HEK293 (cell line): ENCODE data around the gene NABP2.

Experiments used
- CTCF ChIA-PET: fragments of 350-600 bp; formaldehyde crosslinking; extraction: SDS; loops from one replicate; lab custom pipeline; 2021; ENCODE audit warnings: antibody characterized with exemption; lab: Yijun Ruan, JAX
- POLR2A ChIA-PET: fragments of 300-600 bp; formaldehyde crosslinking; extraction: SDS; loops from one replicate; lab custom pipeline; 2020; ENCODE audit warnings: antibody characterized with exemption, inconsistent platforms; lab: Yijun Ruan, JAX
- H3K27ac ChIP-seq: fragments of 200-500 bp; sonication (Bioruptor generic); 2 replicates; pipeline ENCODE4 v1.5.1; 2014; ENCODE audit warnings: low read depth, low read length, control low read depth, inconsistent platforms; ENCODE audit errors: extremely low read depth
- H3K36me3 ChIP-seq, 2 experiments: fragments of 200-500 bp in 1 of 2; sonication (Bioruptor generic) in 1 of 2; 1 replicate in 1 of 2; 2 replicates in 1 of 2; pipeline ENCODE4 v1.5.1; 2014 to 2017; ENCODE audit warnings: inconsistent platforms in 2 of 2, low read length in 2 of 2; ENCODE audit not compliant: control insufficient read depth in 2 of 2, insufficient read depth in 1 of 2
- H3K4me1 ChIP-seq: fragments of 200-500 bp; sonication (Bioruptor generic); 2 replicates; pipeline ENCODE4 v1.5.1; 2014; ENCODE audit warnings: mild to moderate bottlenecking, low read length, inconsistent platforms; ENCODE audit not compliant: control insufficient read depth, insufficient read depth
- H3K4me3 ChIP-seq: 2 replicates; pipeline ENCODE4 v1.5.1; 2011; ENCODE audit warnings: low read depth, mild to moderate bottlenecking, control low read depth, low read length, moderate library complexity
- H3K9me3 ChIP-seq: fragments of 200-500 bp; sonication (Bioruptor generic); 2 replicates; pipeline ENCODE4 v1.5.1; 2014; ENCODE audit warnings: low read depth, low read length, inconsistent platforms; ENCODE audit not compliant: control insufficient read depth, insufficient read depth
- AEBP2 ChIP-seq: fragments of 450-650 bp; formaldehyde crosslinking; IDR thresholded peaks from 2 replicates; pipeline ENCODE4 v1.5.1; 2016; ENCODE audit warnings: missing biosample characterization, missing genetic modification characterization, borderline replicate concordance
- EGR2 ChIP-seq: fragments of 450-650 bp; formaldehyde crosslinking; IDR thresholded peaks from 2 replicates; pipeline ENCODE4 v1.5.1; 2016; ENCODE audit warnings: low read depth, missing biosample characterization, missing genetic modification characterization
- FEZF1 ChIP-seq: fragments of 450-650 bp; formaldehyde crosslinking; IDR thresholded peaks from 2 replicates; pipeline ENCODE4 v1.5.1; 2016; ENCODE audit warnings: missing biosample characterization, missing genetic modification characterization
- GLI2 ChIP-seq: fragments of 450-650 bp; formaldehyde crosslinking; IDR thresholded peaks from 2 replicates; pipeline ENCODE4; 2017; ENCODE audit warnings: missing biosample characterization, missing genetic modification characterization, low read depth, borderline replicate concordance
- GLIS2 ChIP-seq: fragments of 450-650 bp; formaldehyde crosslinking; IDR thresholded peaks from 2 replicates; pipeline ENCODE4 v1.5.1; 2016; ENCODE audit warnings: missing biosample characterization, missing genetic modification characterization
- WT1 ChIP-seq: fragments of 450-650 bp; formaldehyde crosslinking; IDR thresholded peaks from 2 replicates; pipeline ENCODE4 v1.5.1; 2016; ENCODE audit warnings: missing biosample characterization, missing genetic modification characterization
- ZBTB17 ChIP-seq: fragments of 450-650 bp; formaldehyde crosslinking; IDR thresholded peaks from 2 replicates; pipeline ENCODE4 v1.5.1; 2016; ENCODE audit warnings: missing biosample characterization, missing genetic modification characterization
- ZBTB20 ChIP-seq: fragments of 450-650 bp; formaldehyde crosslinking; IDR thresholded peaks from 2 replicates; pipeline ENCODE4 v1.5.1; 2016; ENCODE audit warnings: missing biosample characterization, missing genetic modification characterization
- ZFHX2 ChIP-seq: fragments of 450-650 bp; formaldehyde crosslinking; conservative IDR thresholded peaks from 2 replicates; pipeline ENCODE4 v1.5.1; 2016; ENCODE audit warnings: missing biosample characterization, missing genetic modification characterization
- ZIC2 ChIP-seq: fragments of 450-650 bp; formaldehyde crosslinking; IDR thresholded peaks from 2 replicates; pipeline ENCODE4 v1.5.1; 2016; ENCODE audit warnings: missing biosample characterization, missing genetic modification characterization
- ZNF211 ChIP-seq: fragments of 450-650 bp; formaldehyde crosslinking; IDR thresholded peaks from 2 replicates; pipeline ENCODE4 v1.5.1; 2016; ENCODE audit warnings: low read depth, missing biosample characterization, missing genetic modification characterization
- ZNF274 ChIP-seq, 2 experiments: fragments of 200-500 bp in 1 of 2; fragments of 450-650 bp in 1 of 2; sonication (Bioruptor generic) in 1 of 2; formaldehyde crosslinking in 1 of 2; IDR thresholded peaks; 2 replicates each; pipeline versions ENCODE4 v1.5.1 to v1.6.1; 2014 to 2016; ENCODE audit warnings: borderline replicate concordance in 1 of 2, inconsistent platforms in 1 of 2, low read length in 1 of 2, missing biosample characterization in 1 of 2, missing genetic modification characterization in 1 of 2
- ZNF335 ChIP-seq: fragments of 450-650 bp; formaldehyde crosslinking; conservative IDR thresholded peaks from 2 replicates; pipeline ENCODE4 v1.5.1; 2016; ENCODE audit warnings: missing biosample characterization, missing genetic modification characterization
- ZNF48 ChIP-seq: fragments of 450-650 bp; formaldehyde crosslinking; IDR thresholded peaks from 2 replicates; pipeline ENCODE4 v1.5.1; 2016; ENCODE audit warnings: missing biosample characterization, missing genetic modification characterization
- ZNF501 ChIP-seq: fragments of 450-650 bp; formaldehyde crosslinking; IDR thresholded peaks from 2 replicates; pipeline ENCODE4 v1.5.1; 2016; ENCODE audit warnings: missing biosample characterization, missing genetic modification characterization
- ZNF610 ChIP-seq: fragments of 450-650 bp; formaldehyde crosslinking; IDR thresholded peaks from 2 replicates; pipeline ENCODE4 v1.5.1; 2016; ENCODE audit warnings: missing biosample characterization, missing genetic modification characterization, borderline replicate concordance
- ZNF660 ChIP-seq: fragments of 450-650 bp; IDR thresholded peaks from 2 replicates; pipeline ENCODE4 v1.5.1; 2018; ENCODE audit warnings: missing biosample characterization, mild to moderate bottlenecking, missing genetic modification characterization
- ZNF677 ChIP-seq: fragments of 450-650 bp; IDR thresholded peaks from 2 replicates; pipeline ENCODE4 v1.5.0; 2018; ENCODE audit warnings: missing biosample characterization, mild to moderate bottlenecking, missing genetic modification characterization, moderate library complexity
- ZNF768 ChIP-seq: fragments of 450-650 bp; formaldehyde crosslinking; IDR thresholded peaks from 2 replicates; pipeline ENCODE4 v1.5.1; 2018; ENCODE audit warnings: missing biosample characterization, mild to moderate bottlenecking, missing genetic modification characterization
- ZNF837 ChIP-seq: fragments of 450-650 bp; formaldehyde crosslinking; IDR thresholded peaks from 2 replicates; pipeline ENCODE4 v1.5.1; 2016; ENCODE audit warnings: missing biosample characterization, missing genetic modification characterization
- TF ChIP-seq, protein P1 (sequence below): fragments of 450-650 bp; formaldehyde crosslinking; IDR thresholded peaks from 2 replicates; pipeline ENCODE4 v1.5.1; 2016; ENCODE audit warnings: missing biosample characterization, missing genetic modification characterization
- TF ChIP-seq, protein P2 (sequence below): fragments of 450-650 bp; formaldehyde crosslinking; IDR thresholded peaks from 2 replicates; pipeline ENCODE4 v1.5.1; 2016; ENCODE audit warnings: missing biosample characterization, missing genetic modification characterization
- TF ChIP-seq, protein P3 (sequence below): fragments of 450-650 bp; formaldehyde crosslinking; IDR thresholded peaks from 2 replicates; pipeline ENCODE4 v1.5.1; 2016; ENCODE audit warnings: missing biosample characterization, missing genetic modification characterization
- TF ChIP-seq, protein P4 (sequence below): fragments of 450-650 bp; formaldehyde crosslinking; IDR thresholded peaks from 2 replicates; pipeline ENCODE4 v1.5.1; 2016; ENCODE audit warnings: missing biosample characterization, missing genetic modification characterization

Gene NABP2

DNA sequence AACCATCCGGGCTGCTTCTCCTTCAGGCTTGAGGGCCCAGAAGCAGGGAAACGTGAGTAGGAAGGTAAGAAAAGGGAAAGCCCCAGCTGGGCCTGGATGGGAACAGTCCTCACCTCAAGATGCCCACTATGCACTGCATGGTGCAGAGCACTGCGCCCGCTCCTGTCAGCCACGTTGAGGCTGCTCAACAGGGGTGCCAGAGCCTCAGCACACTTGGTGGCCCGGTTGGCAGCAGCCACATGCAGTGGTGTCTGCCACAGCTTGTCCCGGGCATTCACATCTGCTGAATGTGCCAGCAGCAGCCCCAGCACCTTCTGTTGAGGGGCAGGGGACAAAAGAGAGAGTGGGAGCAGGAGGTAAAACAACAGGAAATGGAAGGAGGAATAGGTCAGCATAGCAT is 31.5 kb downstream of the NABP2 start:
- Histone ChIP-seq H3K36me3 (peaks cover 38 to 61% of the 10 kb centered on the region in 2 experiments), H3K27ac (no peak overlapping the region), H3K4me1 (peaks cover 13% of the 10 kb centered on the region), H3K4me3 (no peak overlapping the region), H3K9me3 (no peaks in the 10 kb centered on the region)
- TF ChIP-seq ZNF211 (no peak), ZNF274 (IDR thresholded peaks at IDR 0.05; ENCODE audit: low read length) (no peak), ZNF274 (tag by site-specific recombination; IDR thresholded peaks at IDR 0.05; ENCODE audit: borderline replicate concordance) (no peak), ZNF768 (tag by site-specific recombination) (no peak), ZIC2 (peak; percentile 24; the same call in 1 of the 2 replicates), ZNF837 (tag by site-specific recombination) (no peak)
- ChIA-PET CTCF (interaction anchor here (0.6 to 2.3 kb wide), 8 partner anchors 8 to 136 kb away, joined by 3 to 10 read pairs (median 5); partner anchors contain the start of gene SMARCC2), POLR2A (interaction anchor here (0.6 to 3.5 kb wide), 2 partner anchors 12 to 54 kb away, joined by 4 to 26 read pairs; partner anchors contain the start of gene COQ10A)

DNA sequence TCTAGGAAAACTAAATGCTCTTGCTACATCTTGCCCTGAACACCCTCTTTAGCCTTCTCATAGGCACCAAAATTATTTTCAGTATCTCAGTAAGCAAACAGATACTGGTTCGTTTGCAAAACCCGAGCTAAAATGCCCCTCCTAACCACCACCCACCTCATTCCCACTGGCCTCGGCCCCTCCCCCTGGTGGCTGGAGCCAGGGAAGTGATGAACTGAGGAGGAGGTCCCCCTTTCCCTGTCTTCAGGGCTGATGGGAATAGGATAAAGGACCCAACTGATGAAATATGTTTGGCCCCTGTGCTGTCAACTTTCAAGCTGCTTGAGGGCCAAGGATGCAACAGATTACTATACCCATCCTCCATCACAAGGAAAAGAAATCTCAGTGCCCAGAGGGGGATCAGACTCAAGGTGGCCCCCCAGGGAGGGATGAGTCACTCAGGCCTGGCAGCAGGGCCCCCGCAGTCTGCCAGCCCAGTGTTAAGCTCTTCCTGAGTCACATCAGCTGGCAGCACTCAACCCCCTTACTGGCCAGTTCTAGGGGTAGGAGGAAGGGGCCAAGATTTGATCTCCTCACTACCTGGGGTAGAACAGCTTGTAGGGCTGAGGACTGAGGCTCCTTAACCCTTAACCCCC is 32.3 kb downstream of the NABP2 start:
- peaks cover 13% of the 10 kb centered on the region for H3K4me1 ChIP-seq
- H3K9me3 ChIP-seq = no peaks in the 10 kb centered on the region
- ChIA-PET POLR2A (interaction anchor here (0.6 to 3.5 kb wide), 5 partner anchors 9 to 101 kb away, joined by 3 to 26 read pairs (median 3); partner anchors contain the start of gene COQ10A), CTCF (interaction anchor here (0.5 to 2.3 kb wide), 16 partner anchors 10 to 1875 kb away, joined by 3 to 10 read pairs (median 4); partner anchors contain the start of genes RNF41 and SMARCC2)
- H3K4me3 ChIP-seq = no peak overlapping the region
- H3K27ac ChIP-seq = no peak overlapping the region; the same call in 1 of the 2 replicates
- peaks cover 30 to 58% of the 10 kb centered on the region in 2 experiments for H3K36me3 ChIP-seq
- TF ChIP-seq ZNF335 (tag by site-specific recombination) = no peak
- no peak for TF ChIP-seq FEZF1
- TF ChIP-seq ZNF610 (tag by site-specific recombination) = no peak
- TF ChIP-seq, protein P1, sequence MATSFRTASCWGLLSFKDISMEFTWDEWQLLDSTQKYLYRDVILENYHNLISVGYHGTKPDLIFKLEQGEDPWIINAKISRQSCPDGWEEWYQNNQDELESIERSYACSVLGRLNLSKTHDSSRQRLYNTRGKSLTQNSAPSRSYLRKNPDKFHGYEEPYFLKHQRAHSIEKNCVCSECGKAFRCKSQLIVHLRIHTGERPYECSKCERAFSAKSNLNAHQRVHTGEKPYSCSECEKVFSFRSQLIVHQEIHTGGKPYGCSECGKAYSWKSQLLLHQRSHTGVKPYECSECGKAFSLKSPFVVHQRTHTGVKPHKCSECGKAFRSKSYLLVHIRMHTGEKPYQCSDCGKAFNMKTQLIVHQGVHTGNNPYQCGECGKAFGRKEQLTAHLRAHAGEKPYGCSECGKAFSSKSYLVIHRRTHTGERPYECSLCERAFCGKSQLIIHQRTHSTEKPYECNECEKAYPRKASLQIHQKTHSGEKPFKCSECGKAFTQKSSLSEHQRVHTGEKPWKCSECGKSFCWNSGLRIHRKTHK (tag by site-specific recombination) = no peak
- TF ChIP-seq ZNF501 (tag by site-specific recombination) = no peak
- TF ChIP-seq ZBTB20 (tag by site-specific recombination) = 0 out of 2 replicates have a peak, but pooled peaks have one; percentile 28
- TF ChIP-seq ZBTB17 (tag by site-specific recombination) = no peak
- TF ChIP-seq, protein P2, sequence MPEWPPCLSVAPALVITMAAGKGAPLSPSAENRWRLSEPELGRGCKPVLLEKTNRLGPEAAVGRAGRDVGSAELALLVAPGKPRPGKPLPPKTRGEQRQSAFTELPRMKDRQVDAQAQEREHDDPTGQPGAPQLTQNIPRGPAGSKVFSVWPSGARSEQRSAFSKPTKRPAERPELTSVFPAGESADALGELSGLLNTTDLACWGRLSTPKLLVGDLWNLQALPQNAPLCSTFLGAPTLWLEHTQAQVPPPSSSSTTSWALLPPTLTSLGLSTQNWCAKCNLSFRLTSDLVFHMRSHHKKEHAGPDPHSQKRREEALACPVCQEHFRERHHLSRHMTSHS (tag by site-specific recombination) = no peak
- no peak for TF ChIP-seq GLI2 (tag by site-specific recombination)
- TF ChIP-seq AEBP2 (tag by site-specific recombination) = no peak
- peak; percentile 27; the same call in 1 of the 2 replicates for TF ChIP-seq ZFHX2
- TF ChIP-seq, protein P3, sequence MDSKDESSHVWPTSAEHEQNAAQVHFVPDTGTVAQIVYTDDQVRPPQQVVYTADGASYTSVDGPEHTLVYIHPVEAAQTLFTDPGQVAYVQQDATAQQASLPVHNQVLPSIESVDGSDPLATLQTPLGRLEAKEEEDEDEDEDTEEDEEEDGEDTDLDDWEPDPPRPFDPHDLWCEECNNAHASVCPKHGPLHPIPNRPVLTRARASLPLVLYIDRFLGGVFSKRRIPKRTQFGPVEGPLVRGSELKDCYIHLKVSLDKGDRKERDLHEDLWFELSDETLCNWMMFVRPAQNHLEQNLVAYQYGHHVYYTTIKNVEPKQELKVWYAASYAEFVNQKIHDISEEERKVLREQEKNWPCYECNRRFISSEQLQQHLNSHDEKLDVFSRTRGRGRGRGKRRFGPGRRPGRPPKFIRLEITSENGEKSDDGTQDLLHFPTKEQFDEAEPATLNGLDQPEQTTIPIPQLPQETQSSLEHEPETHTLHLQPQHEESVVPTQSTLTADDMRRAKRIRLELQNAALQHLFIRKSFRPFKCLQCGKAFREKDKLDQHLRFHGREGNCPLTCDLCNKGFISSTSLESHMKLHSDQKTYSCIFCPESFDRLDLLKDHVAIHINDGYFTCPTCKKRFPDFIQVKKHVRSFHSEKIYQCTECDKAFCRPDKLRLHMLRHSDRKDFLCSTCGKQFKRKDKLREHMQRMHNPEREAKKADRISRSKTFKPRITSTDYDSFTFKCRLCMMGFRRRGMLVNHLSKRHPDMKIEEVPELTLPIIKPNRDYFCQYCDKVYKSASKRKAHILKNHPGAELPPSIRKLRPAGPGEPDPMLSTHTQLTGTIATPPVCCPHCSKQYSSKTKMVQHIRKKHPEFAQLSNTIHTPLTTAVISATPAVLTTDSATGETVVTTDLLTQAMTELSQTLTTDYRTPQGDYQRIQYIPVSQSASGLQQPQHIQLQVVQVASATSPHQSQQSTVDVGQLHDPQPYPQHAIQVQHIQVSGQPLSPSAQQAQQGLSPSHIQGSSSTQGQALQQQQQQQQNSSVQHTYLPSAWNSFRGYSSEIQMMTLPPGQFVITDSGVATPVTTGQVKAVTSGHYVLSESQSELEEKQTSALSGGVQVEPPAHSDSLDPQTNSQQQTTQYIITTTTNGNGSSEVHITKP (tag by site-specific recombination) = peak; percentile 64
- TF ChIP-seq ZIC2 = peak; percentile 79
- no peak for TF ChIP-seq ZNF48 (tag by site-specific recombination)
- TF ChIP-seq EGR2 (tag by site-specific recombination) = 0 out of 2 replicates have a peak, but pooled peaks have one; percentile 5
- no peak for TF ChIP-seq ZNF677 (tag by site-specific recombination)
- TF ChIP-seq, protein P4, sequence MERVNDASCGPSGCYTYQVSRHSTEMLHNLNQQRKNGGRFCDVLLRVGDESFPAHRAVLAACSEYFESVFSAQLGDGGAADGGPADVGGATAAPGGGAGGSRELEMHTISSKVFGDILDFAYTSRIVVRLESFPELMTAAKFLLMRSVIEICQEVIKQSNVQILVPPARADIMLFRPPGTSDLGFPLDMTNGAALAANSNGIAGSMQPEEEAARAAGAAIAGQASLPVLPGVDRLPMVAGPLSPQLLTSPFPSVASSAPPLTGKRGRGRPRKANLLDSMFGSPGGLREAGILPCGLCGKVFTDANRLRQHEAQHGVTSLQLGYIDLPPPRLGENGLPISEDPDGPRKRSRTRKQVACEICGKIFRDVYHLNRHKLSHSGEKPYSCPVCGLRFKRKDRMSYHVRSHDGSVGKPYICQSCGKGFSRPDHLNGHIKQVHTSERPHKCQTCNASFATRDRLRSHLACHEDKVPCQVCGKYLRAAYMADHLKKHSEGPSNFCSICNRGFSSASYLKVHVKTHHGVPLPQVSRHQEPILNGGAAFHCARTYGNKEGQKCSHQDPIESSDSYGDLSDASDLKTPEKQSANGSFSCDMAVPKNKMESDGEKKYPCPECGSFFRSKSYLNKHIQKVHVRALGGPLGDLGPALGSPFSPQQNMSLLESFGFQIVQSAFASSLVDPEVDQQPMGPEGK (tag by site-specific recombination) = peak; percentile 54; the same call in 1 of the 2 replicates
- no peak for TF ChIP-seq WT1
- TF ChIP-seq ZNF660 = 0 out of 2 replicates have a peak, but pooled peaks have one; percentile 32
- TF ChIP-seq GLIS2 (tag by site-specific recombination) = peak; percentile 79
